Endometrial microvascular endothelial cells (primary cell): Measurements from ENCODE around the gene LRRC51. TPM values are rescaled to one million over a fixed set of nuclear protein-coding genes. Genes with fewer than 3 reads are reported as not detected.
"Not testable (repeated sequence)": the region's sequence is repeated elsewhere in the genome, so short reads cannot be mapped to it uniquely, and the experiment has no call there.

Source experiments
- in situ Hi-C: cut with HindIII; loops from 2 replicates; pipeline ENCODE4 v1.10.0; 2017; ENCODE audit warnings: low sequenced_read_pairs, low pct_unique_long_range_greater_than_20kb; ENCODE audit errors: inconsistent ontology term
- total RNA-seq: library from RNA; depleted of rRNA; stranded (reverse); fragments of >200 nt; gene quantifications from one replicate; pipeline ENCODE4 v1.2.3, GENCODE V29; 2015; ENCODE audit errors: inconsistent ontology term

Gene LRRC51
- total RNA-seq, 1 donor from 2014 or later, result 1.1 TPM

GRCh38 chr11:72129381-72129780 lies 48.7 kb downstream of the LRRC51 start:
- in situ Hi-C loops, result no loop called here

GRCh38 chr11:72132646-72133045 lies 52.0 kb downstream of the LRRC51 start:
- in situ Hi-C loops, result no loop called here

- in situ Hi-C loops, result not testable (repeated sequence)
Observed at GRCh38 chr11:72135473-72135872, 54.8 kb downstream of the LRRC51 start, which contains the start of gene FOLR3. TSS of gene FOLR3 (plus strand) at chr11:72135725. CDS start at chr11:72135953, 228 bp downstream.

- in situ Hi-C loops, result no loop called here
Observed at GRCh38 chr11:72135891-72136683, 55.4 kb downstream of the LRRC51 start.

- in situ Hi-C loops, result no loop called here
Observed at GRCh38 chr11:72136684-72137262, 56.1 kb downstream of the LRRC51 start.

GRCh38 chr11:72138821-72139390 lies 58.3 kb downstream of the LRRC51 start:
- in situ Hi-C loops, result no loop called here

GRCh38 chr11:72139500-72139899 lies 58.9 kb downstream of the LRRC51 start:
- in situ Hi-C loops, result no loop called here

- in situ Hi-C loops, result no loop called here
Observed at GRCh38 chr11:72140661-72141060, 60.0 kb downstream of the LRRC51 start.

- in situ Hi-C loops, result no loop called here
Observed at GRCh38 chr11:72141066-72141465, 60.4 kb downstream of the LRRC51 start.

- in situ Hi-C loops, result not testable (repeated sequence)
Observed at GRCh38 chr11:72142086-72142485, 61.4 kb downstream of the LRRC51 start.

GRCh38 chr11:72142543-72142942 lies 61.9 kb downstream of the LRRC51 start:
- in situ Hi-C loops, result not testable (repeated sequence)

- in situ Hi-C loops, result no loop called here
Observed at GRCh38 chr11:72144807-72145565, 64.3 kb downstream of the LRRC51 start.

Other genes starting within 250 kb of the LRRC51 start
- not detected for gene DEFB108B, start 247.7 kb upstream of the LRRC51 start, total RNA-seq
- gene DEFB131B, start 202.4 kb upstream of the LRRC51 start, total RNA-seq, result not detected
- 5.7 TPM for gene XNDC1N, start 152.3 kb upstream of the LRRC51 start, total RNA-seq
- 43.1 TPM for gene RNF121, start 151.8 kb upstream of the LRRC51 start, total RNA-seq
- gene IL18BP, start 81.9 kb upstream of the LRRC51 start, total RNA-seq, result 8.8 TPM
- 112 TPM for gene NUMA1, start 308 bp upstream of the LRRC51 start, total RNA-seq
- gene LAMTOR1, start 22.4 kb downstream of the LRRC51 start, total RNA-seq, result 138 TPM
- not detected for gene TOMT, start 25.1 kb downstream of the LRRC51 start, total RNA-seq
- 48.1 TPM for gene ANAPC15, start 31.8 kb downstream of the LRRC51 start, total RNA-seq
- gene FOLR3, start 54.9 kb downstream of the LRRC51 start, total RNA-seq, result not detected
- not detected for gene FOLR1, start 111.3 kb downstream of the LRRC51 start, total RNA-seq
- not detected for gene FOLR2, start 135.9 kb downstream of the LRRC51 start, total RNA-seq
- 45.4 TPM for gene INPPL1, start 143.9 kb downstream of the LRRC51 start, total RNA-seq
- not detected for gene PHOX2A, start 163.3 kb downstream of the LRRC51 start, total RNA-seq